Measurements from ENCODE around the gene MX2.

Gene MX2

DNA sequence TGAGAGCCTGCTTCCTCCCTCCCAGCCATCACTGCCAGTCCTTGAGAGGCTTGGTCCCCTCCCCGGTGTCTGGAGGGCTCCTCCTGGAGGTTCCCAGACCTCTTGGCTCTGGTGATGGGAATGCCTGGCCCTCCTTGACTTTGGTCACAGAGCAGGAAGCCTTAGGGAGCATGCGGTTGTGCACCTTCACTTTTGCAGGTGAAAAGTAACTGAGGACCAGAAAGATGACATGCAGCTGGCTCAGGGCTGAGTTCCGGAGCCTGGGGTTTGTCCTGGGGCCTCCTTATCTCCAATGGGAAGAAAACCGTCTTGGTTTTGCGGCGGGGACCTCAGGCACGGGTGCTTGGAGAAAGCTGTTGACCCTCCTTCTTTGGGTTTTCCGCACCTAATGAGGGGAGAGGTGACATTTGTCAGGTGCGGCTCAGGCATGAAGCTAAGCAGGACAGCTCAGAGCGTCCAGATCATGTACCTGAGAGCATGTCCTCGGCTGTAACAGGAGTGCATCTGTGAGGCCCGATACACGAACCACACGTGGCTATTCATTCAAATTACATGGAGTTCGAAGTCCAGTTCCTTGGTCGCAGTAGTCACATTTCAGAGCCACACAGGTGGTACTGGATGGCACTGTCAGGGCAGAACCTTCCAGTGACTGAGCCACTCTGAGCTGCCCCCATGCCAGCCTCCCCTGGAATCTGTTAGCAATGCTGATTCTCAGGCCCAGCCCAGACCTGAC is 608 bp upstream of the MX2 start:
- Histone ChIP-seq H3K4me3 (ENCODE audit: low read depth, low read length) (no peak overlapping the region), H2AFZ (no peak overlapping the region), H3K79me2 (no peaks in the 10 kb centered on the region), H3K4me1 (no peaks in the 10 kb centered on the region), H3K36me3 (ENCODE audit: control insufficient read depth, insufficient read depth, low read length) (no peaks in the 10 kb centered on the region), H3K9ac (no peak overlapping the region), H3K4me2 (ENCODE audit: low read length) (no peak overlapping the region), H3K27me3 (ENCODE audit: control insufficient read depth, insufficient read depth, low read length) (no peaks in the 10 kb centered on the region), H3K27ac (peak overlapping the region; percentile 84), H3K9me3 (ENCODE audit: control insufficient read depth, low read length) (no peaks in the 10 kb centered on the region)
- TF ChIP-seq, protein P1, sequence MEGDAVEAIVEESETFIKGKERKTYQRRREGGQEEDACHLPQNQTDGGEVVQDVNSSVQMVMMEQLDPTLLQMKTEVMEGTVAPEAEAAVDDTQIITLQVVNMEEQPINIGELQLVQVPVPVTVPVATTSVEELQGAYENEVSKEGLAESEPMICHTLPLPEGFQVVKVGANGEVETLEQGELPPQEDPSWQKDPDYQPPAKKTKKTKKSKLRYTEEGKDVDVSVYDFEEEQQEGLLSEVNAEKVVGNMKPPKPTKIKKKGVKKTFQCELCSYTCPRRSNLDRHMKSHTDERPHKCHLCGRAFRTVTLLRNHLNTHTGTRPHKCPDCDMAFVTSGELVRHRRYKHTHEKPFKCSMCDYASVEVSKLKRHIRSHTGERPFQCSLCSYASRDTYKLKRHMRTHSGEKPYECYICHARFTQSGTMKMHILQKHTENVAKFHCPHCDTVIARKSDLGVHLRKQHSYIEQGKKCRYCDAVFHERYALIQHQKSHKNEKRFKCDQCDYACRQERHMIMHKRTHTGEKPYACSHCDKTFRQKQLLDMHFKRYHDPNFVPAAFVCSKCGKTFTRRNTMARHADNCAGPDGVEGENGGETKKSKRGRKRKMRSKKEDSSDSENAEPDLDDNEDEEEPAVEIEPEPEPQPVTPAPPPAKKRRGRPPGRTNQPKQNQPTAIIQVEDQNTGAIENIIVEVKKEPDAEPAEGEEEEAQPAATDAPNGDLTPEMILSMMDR (IDR thresholded peaks at IDR 0.05), result no peak

DNA sequence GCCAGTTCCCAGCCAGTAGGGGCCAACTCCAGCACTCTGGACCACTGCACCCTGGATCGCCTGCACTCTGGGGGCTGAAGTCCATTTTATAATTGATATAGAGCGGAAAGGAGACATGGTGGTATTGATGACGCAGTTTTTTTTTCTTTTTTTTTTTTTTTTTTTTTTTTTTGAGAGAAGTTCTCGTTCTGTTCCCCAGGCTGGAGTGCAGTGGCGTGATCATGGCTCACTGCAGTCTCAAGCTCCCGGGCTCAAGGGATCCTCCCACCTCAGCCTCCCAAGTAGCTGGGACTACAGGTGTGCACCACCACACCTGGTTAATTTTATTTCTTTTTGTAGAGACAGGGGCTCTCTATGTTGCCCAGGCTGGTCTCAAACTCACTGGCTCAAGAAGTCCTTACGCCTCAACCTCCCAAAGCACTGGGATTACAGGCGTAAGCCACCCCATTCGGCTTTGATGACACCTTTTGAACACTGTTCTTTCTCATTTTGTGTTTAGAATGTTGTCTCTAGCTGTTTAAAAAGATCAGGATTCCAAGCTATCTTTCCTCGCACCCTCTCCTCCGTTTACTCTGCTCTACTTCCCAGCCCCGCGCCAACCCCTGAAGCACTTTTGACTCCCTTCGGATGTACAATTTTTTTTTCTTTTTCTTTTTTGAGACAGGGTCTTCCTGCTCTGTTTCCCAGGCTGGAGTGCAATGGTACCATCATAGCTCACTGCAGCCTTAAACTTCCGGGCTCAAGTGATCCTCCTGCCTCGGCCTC is 960 bp downstream of the MX2 start:
- Histone ChIP-seq H3K9ac (no peak overlapping the region), H3K36me3 (ENCODE audit: control insufficient read depth, insufficient read depth, low read length) (no peaks in the 10 kb centered on the region), H3K4me1 (no peaks in the 10 kb centered on the region), H3K27me3 (ENCODE audit: control insufficient read depth, insufficient read depth, low read length) (no peaks in the 10 kb centered on the region), H3K4me2 (ENCODE audit: low read length) (no peak overlapping the region), H3K79me2 (no peaks in the 10 kb centered on the region), H3K9me3 (ENCODE audit: control insufficient read depth, low read length) (no peaks in the 10 kb centered on the region), H3K27ac (peak overlapping the region; percentile 84), H2AFZ (no peak overlapping the region), H3K4me3 (ENCODE audit: low read depth, low read length) (no peak overlapping the region)
- TF ChIP-seq, protein P1 (IDR thresholded peaks at IDR 0.05), result no peak

DNA sequence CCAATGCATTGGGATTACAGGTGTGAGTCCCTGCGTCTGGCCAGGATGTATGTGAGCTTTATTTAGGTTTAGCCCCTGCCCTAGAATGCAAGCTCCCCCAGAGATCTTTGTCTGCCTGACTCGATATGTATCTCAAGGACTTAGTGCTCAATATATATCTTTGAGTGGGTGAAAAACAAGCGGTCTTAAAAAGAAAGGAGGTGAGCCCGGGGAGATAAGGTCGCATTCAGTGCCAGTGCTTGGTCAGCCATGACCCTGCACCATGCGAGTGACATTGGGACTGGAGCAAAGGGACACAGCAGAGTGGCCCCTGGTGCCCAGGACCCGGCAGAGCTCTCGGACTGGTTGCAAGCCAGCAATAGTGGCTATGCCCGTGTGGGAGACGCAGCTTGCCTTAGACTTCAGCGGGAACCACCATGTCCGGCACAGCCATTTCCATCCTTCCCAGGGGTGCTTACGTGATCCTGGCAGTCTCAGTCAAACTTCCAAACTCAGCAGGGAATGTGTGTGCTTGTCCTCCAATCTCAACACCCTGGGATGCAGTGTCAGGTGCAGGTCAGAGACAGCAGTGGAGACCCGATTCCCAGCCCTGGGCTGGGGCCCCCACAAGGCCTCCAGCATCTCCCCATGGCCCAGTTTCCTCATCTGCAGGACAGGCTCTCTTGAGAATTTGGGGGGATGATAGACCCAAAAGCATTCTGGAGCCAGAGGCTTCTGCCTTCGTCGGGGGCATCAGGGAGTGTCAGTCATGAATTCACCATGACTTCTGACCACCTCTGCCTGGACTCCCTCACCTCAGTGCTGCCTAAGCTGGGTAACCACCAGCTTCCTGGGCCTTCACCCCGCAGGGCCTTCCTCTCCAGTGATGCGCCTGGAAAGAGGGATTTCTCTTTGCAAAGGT is 1.8 kb downstream of the MX2 start:
- Histone ChIP-seq H3K36me3 (ENCODE audit: control insufficient read depth, insufficient read depth, low read length) (no peaks in the 10 kb centered on the region), H3K79me2 (no peaks in the 10 kb centered on the region), H2AFZ (no peak overlapping the region), H3K27me3 (ENCODE audit: control insufficient read depth, insufficient read depth, low read length) (no peaks in the 10 kb centered on the region), H3K4me2 (ENCODE audit: low read length) (no peak overlapping the region), H3K4me3 (ENCODE audit: low read depth, low read length) (no peak overlapping the region), H3K9me3 (ENCODE audit: control insufficient read depth, low read length) (no peaks in the 10 kb centered on the region), H3K27ac (no peak overlapping the region), H3K4me1 (no peaks in the 10 kb centered on the region), H3K9ac (no peak overlapping the region)
- TF ChIP-seq, protein P1 (IDR thresholded peaks at IDR 0.05), result no peak

DNA sequence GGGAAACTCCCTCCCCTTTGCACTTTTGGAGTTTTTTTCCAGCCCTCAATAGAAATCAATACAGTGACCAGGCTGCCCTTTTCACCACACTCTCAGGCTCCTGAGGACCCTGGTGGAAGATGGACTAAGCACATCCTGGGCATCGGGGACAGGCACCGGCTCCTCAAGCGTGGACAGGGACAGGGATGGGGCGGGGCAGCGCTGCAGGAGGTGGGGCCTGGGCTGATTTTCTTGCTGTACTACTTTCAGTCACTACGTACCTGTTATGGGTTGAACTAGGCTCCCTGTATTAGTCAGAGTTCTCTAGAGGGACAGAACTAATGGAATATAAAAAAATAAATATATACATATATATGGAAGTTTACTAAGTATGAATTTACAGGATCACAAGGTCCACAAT is 2.5 kb downstream of the MX2 start:
- H3K36me3 ChIP-seq (ENCODE audit: control insufficient read depth, insufficient read depth, low read length), result no peaks in the 10 kb centered on the region
- no peak overlapping the region for H3K4me2 ChIP-seq (ENCODE audit: low read length)
- no peak overlapping the region for H2AFZ ChIP-seq
- TF ChIP-seq, protein P1 (IDR thresholded peaks at IDR 0.05), result no peak
- H3K9me3 ChIP-seq (ENCODE audit: control insufficient read depth, low read length), result no peaks in the 10 kb centered on the region
- H3K4me1 ChIP-seq, result no peaks in the 10 kb centered on the region
- H3K9ac ChIP-seq, result no peak overlapping the region
- no peaks in the 10 kb centered on the region for H3K79me2 ChIP-seq
- H3K4me3 ChIP-seq (ENCODE audit: low read depth, low read length), result no peak overlapping the region
- no peak overlapping the region for H3K27ac ChIP-seq
- H3K27me3 ChIP-seq (ENCODE audit: control insufficient read depth, insufficient read depth, low read length), result no peaks in the 10 kb centered on the region

Measured in parathyroid adenoma (tissue), 2 donors.